Mesenchymal stem cell (in vitro differentiated cells and primary cell): ENCODE measurements around the gene ZNF521.

Experiments used
- DNase-seq: peaks from one replicate; pipeline ENCODE4 v3.0.0-alpha.2; 2013
- H2AFZ ChIP-seq: one replicate; pipeline ENCODE4 v1.6.1; 2013; ENCODE audit warnings: low read depth, mild to moderate bottlenecking, control low read depth, inconsistent platforms, low read length, moderate library complexity
- H2AK5ac ChIP-seq: 2 replicates; pipeline ENCODE4 v1.6.1; 2013; ENCODE audit warnings: low read length, moderate library complexity, mild to moderate bottlenecking, inconsistent platforms; ENCODE audit not compliant: severe bottlenecking
- H2BK120ac ChIP-seq: one replicate; pipeline ENCODE4 v1.6.1; 2013; ENCODE audit warnings: low read depth, mild to moderate bottlenecking, inconsistent platforms, low read length, moderate library complexity
- H2BK12ac ChIP-seq, 2 experiments: one replicate each; pipeline ENCODE4 v1.6.1; 2013; ENCODE audit warnings: inconsistent platforms in 2 of 2, low read length in 2 of 2, mild to moderate bottlenecking in 2 of 2, moderate library complexity in 2 of 2, control low read depth in 1 of 2
- H2BK15ac ChIP-seq: one replicate; pipeline ENCODE4 v1.6.1; 2013; ENCODE audit warnings: mild to moderate bottlenecking, low read depth, inconsistent platforms; ENCODE audit not compliant: poor library complexity, severe bottlenecking
- H2BK5ac ChIP-seq: 2 replicates; pipeline ENCODE4 v1.6.1; 2013; ENCODE audit warnings: low read depth, mild to moderate bottlenecking, low read length, control low read depth, inconsistent platforms; ENCODE audit not compliant: poor library complexity, severe bottlenecking
- H3K14ac ChIP-seq, 2 experiments: one replicate each; pipeline ENCODE4 v1.6.1; 2013; ENCODE audit warnings: inconsistent platforms in 2 of 2, low read length in 2 of 2, control low read depth in 1 of 2, mild to moderate bottlenecking in 1 of 2, moderate library complexity in 1 of 2
- H3K18ac ChIP-seq, 2 experiments: one replicate each; pipeline ENCODE4 v1.6.1; 2013; ENCODE audit warnings: inconsistent platforms in 2 of 2, low read length in 2 of 2, control low read depth in 1 of 2, low read depth in 1 of 2, mild to moderate bottlenecking in 1 of 2
- H3K23ac ChIP-seq, 2 experiments: one replicate each; pipeline ENCODE4 v1.6.1; 2013; ENCODE audit warnings: inconsistent platforms in 2 of 2, low read length in 2 of 2, mild to moderate bottlenecking in 2 of 2, moderate library complexity in 2 of 2, control low read depth in 1 of 2
- H3K27ac ChIP-seq: 2 replicates; pipeline ENCODE4 v1.5.1; 2013; ENCODE audit warnings: mild to moderate bottlenecking, moderate library complexity, low read length, control low read depth, inconsistent platforms; ENCODE audit not compliant: poor library complexity, severe bottlenecking
- H3K27me3 ChIP-seq, 2 experiments: 2 replicates each; pipeline versions ENCODE4 v1.6.1 to v1.7.0; 2013; ENCODE audit warnings: low read length in 2 of 2, mild to moderate bottlenecking in 2 of 2, moderate library complexity in 2 of 2, control low read depth in 1 of 2, inconsistent platforms in 1 of 2; ENCODE audit not compliant: control insufficient read depth in 1 of 2, insufficient read depth in 1 of 2
- H3K36me3 ChIP-seq, 2 experiments: 2 replicates each; pipeline versions ENCODE4 v1.6.1 to v1.7.0; 2013; ENCODE audit warnings: low read length in 2 of 2, control low read depth in 1 of 2, inconsistent platforms in 1 of 2, low read depth in 1 of 2, mild to moderate bottlenecking in 1 of 2; ENCODE audit not compliant: insufficient read depth in 2 of 2, control insufficient read depth in 1 of 2
- H3K4ac ChIP-seq, 2 experiments: one replicate each; pipeline ENCODE4 v1.6.1; 2013; ENCODE audit warnings: inconsistent platforms in 2 of 2, low read length in 2 of 2, mild to moderate bottlenecking in 2 of 2, moderate library complexity in 2 of 2, control low read depth in 1 of 2, low read depth in 1 of 2
- H3K4me1 ChIP-seq: 2 replicates; pipeline ENCODE4 v1.6.1; 2013; ENCODE audit warnings: low read depth, low read length, control low read depth; ENCODE audit not compliant: control insufficient read depth, insufficient read depth
- H3K4me2 ChIP-seq: 2 replicates; pipeline ENCODE4 v1.6.1; 2013; ENCODE audit warnings: low read length, mild to moderate bottlenecking, inconsistent platforms; ENCODE audit not compliant: poor library complexity, severe bottlenecking
- H3K4me3 ChIP-seq, 2 experiments: 2 replicates each; pipeline versions ENCODE4 v1.5.1 to v1.7.0; 2013; ENCODE audit warnings: low read length in 2 of 2, mild to moderate bottlenecking in 2 of 2, control low read depth in 1 of 2, low read depth in 1 of 2; ENCODE audit not compliant: insufficient read depth in 1 of 2
- H3K79me1 ChIP-seq: replicated peaks from 2 replicates; pipeline ENCODE4 v1.6.1; 2013; ENCODE audit warnings: mild to moderate bottlenecking, control low read depth, low read length, inconsistent platforms; ENCODE audit not compliant: poor library complexity, severe bottlenecking
- H3K9ac ChIP-seq: 2 replicates; pipeline ENCODE4 v1.7.0; 2013; ENCODE audit warnings: mild to moderate bottlenecking, low read length, moderate library complexity
- H3K9me3 ChIP-seq: 2 replicates; pipeline ENCODE4 v1.7.0; 2013; ENCODE audit warnings: mild to moderate bottlenecking, low read length; ENCODE audit not compliant: control insufficient read depth
- H4K8ac ChIP-seq: one replicate; pipeline ENCODE4 v1.6.1; 2013; ENCODE audit warnings: inconsistent platforms, mild to moderate bottlenecking, low read length, moderate library complexity
- H4K91ac ChIP-seq: one replicate; pipeline ENCODE4 v1.6.1; 2013; ENCODE audit warnings: mild to moderate bottlenecking, low read length, inconsistent platforms
- WGBS: methylation state at CpG from one replicate; pipeline ENCODE4 v1.1.7; 2013; ENCODE audit warnings: mixed read lengths; 5-methylcytosine and 5-hydroxymethylcytosine counted together

ZNF521 gene

GRCh38 chr18:25243754-25244153 lies 108.2 kb downstream of the ZNF521 start:
- no peak overlapping the region for H4K8ac ChIP-seq
- 100% methylated on average over 1 of the region's 1 CpG for WGBS
- H3K79me1 ChIP-seq = peaks cover 23% of the 10 kb centered on the region

GRCh38 chr18:25243257-25243656 lies 108.7 kb downstream of the ZNF521 start:
- H4K91ac ChIP-seq = no peak overlapping the region
- H3K27me3 ChIP-seq = no peaks in the 10 kb centered on the region
- peaks cover 0 to 8% of the 10 kb centered on the region in 2 experiments for H3K36me3 ChIP-seq
- 98% methylated on average over 2 of the region's 2 CpGs for WGBS
- no peak overlapping the region for H3K23ac ChIP-seq
- H3K27ac ChIP-seq = no peak overlapping the region
- no peak overlapping the region for H2BK120ac ChIP-seq
- H2AFZ ChIP-seq = no peak overlapping the region
- H3K9ac ChIP-seq = no peak overlapping the region
- no peak overlapping the region for H3K18ac ChIP-seq
- DNase-seq = no peak
- H3K4me2 ChIP-seq = no peak overlapping the region
- peaks cover 5% of the 10 kb centered on the region for H3K4me1 ChIP-seq
- H2AK5ac ChIP-seq = no peak overlapping the region
- peaks cover 26% of the 10 kb centered on the region for H3K79me1 ChIP-seq
- no peak overlapping the region for H3K14ac ChIP-seq
- H3K9me3 ChIP-seq = no peaks in the 10 kb centered on the region
- no peak overlapping the region for H3K4me3 ChIP-seq
- H3K4ac ChIP-seq = no peak overlapping the region
- no peak overlapping the region for H2BK12ac ChIP-seq
- H4K8ac ChIP-seq = no peak overlapping the region
- no peak overlapping the region for H2BK5ac ChIP-seq
- no peak overlapping the region for H2BK15ac ChIP-seq

More at GRCh38 chr18:25243754-25244153, 108.2 kb downstream of the ZNF521 start:
- Histone ChIP-seq H2BK120ac (no peak overlapping the region), H2BK5ac (no peak overlapping the region), H3K4me2 (no peak overlapping the region), H3K36me3 (peaks cover 0 to 8% of the 10 kb centered on the region in 2 experiments), H3K18ac (no peak overlapping the region), H3K4me1 (peaks cover 5% of the 10 kb centered on the region), H2AFZ (no peak overlapping the region), H3K9me3 (no peaks in the 10 kb centered on the region), H3K27ac (no peak overlapping the region), H3K23ac (no peak overlapping the region), H3K14ac (no peak overlapping the region), H3K4ac (peak overlapping the region in 1 of 2 experiments; percentile 75), H3K4me3 (no peak overlapping the region), H3K9ac (no peak overlapping the region), H2BK12ac (no peak overlapping the region), H2AK5ac (no peak overlapping the region), H2BK15ac (no peak overlapping the region), H3K27me3 (no peaks in the 10 kb centered on the region), H4K91ac (no peak overlapping the region)
- DNase-seq = no peak

GRCh38 chr18:25240420-25240770 lies 111.6 kb downstream of the ZNF521 start:
- Histone ChIP-seq H2AK5ac (no peak overlapping the region), H2BK5ac (no peak overlapping the region), H3K23ac (no peak overlapping the region), H3K18ac (no peak overlapping the region), H3K36me3 (peaks cover 0 to 8% of the 10 kb centered on the region in 2 experiments), H3K4me3 (no peak overlapping the region), H3K27me3 (no peaks in the 10 kb centered on the region), H3K9ac (no peak overlapping the region), H2AFZ (no peak overlapping the region), H3K4ac (no peak overlapping the region), H3K14ac (no peak overlapping the region), H2BK12ac (no peak overlapping the region), H3K4me1 (peaks cover 2% of the 10 kb centered on the region), H3K79me1 (peaks cover 20% of the 10 kb centered on the region), H4K91ac (no peak overlapping the region), H3K4me2 (no peak overlapping the region), H3K9me3 (no peaks in the 10 kb centered on the region), H3K27ac (no peak overlapping the region), H2BK120ac (no peak overlapping the region), H2BK15ac (no peak overlapping the region), H4K8ac (no peak overlapping the region)
- 89% methylated on average over 5 of the region's 5 CpGs for WGBS
- no peak for DNase-seq

DNA sequence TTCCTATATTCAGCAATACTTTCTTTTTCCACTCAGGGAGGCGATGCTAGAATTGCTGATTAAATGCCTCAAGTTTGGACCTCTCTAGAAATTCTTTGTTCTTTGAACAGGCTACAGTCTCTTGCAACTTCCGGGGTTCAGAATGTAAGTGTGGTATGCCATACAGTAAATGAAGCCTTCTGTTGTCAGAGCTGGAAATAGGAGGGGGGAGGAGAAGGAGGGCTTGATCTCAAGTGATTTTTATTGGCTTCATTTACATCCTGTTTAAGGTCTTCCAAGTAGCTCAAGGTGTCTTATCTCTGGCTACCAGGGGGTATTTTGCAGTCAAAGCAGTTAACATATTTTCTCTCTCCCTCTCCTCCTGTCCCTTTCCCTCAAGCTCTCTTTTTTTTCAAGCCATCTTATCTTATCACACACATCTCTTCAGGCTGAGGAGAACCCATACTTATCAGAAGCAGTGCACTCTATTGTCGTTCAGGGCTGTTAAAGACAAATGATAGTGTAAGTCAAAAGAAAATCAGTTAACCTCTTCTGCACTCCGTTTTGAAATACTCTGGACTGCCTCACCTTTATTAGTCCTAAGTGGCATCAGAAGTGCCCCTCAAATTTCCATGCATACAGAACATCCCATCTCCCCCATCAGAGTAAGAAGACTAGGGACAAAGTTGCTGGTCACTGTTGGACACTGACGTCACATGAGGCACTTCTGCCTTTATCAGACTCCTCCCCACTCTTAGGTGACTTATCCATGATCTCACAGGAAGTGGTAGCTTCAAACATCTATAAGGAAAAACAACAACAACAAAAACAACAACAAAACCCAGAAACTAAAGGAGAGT lies 112.2 kb downstream of the ZNF521 start:
- Histone ChIP-seq H3K4me2 (no peak overlapping the region), H3K14ac (no peak overlapping the region), H3K4me1 (peaks cover 2% of the 10 kb centered on the region), H2AFZ (no peak overlapping the region), H4K8ac (no peak overlapping the region), H3K9ac (no peak overlapping the region), H3K79me1 (peaks cover 17% of the 10 kb centered on the region), H3K27ac (no peak overlapping the region), H2BK12ac (no peak overlapping the region), H3K36me3 (peaks cover 0 to 8% of the 10 kb centered on the region in 2 experiments), H3K9me3 (no peaks in the 10 kb centered on the region), H2BK15ac (no peak overlapping the region), H2AK5ac (peak overlapping the region; percentile 21), H3K18ac (peak overlapping the region in 1 of 2 experiments; percentile 44), H3K23ac (no peak overlapping the region), H4K91ac (no peak overlapping the region), H3K4ac (no peak overlapping the region), H3K27me3 (no peaks in the 10 kb centered on the region), H2BK120ac (no peak overlapping the region), H2BK5ac (no peak overlapping the region), H3K4me3 (no peak overlapping the region)
- WGBS = 34% methylated on average over 5 of the region's 5 CpGs
- peak; percentile 38 for DNase-seq
